ENCODE data around the gene R3HDM1.
"Not testable (repeated sequence)": the region's sequence is repeated elsewhere in the genome, so short reads cannot be mapped to it uniquely, and the experiment has no call there.

Gene R3HDM1

GRCh38 chr2:135709992-135710391 is 178.7 kb downstream of the R3HDM1 start:
- DNase-seq (ENCODE audit: low read depth in 2 of 2) = peak; percentile 65

GRCh38 chr2:135715086-135715485 is 183.8 kb downstream of the R3HDM1 start:
- DNase-seq (ENCODE audit: low read depth in 2 of 2) = not testable (repeated sequence)

- DNase-seq (ENCODE audit: low read depth in 2 of 2) = no peak
These were observed 196.9 kb downstream of the R3HDM1 start for GRCh38 chr2:135728064-135728743.

GRCh38 chr2:135732561-135732960 is 201.3 kb downstream of the R3HDM1 start:
- DNase-seq (ENCODE audit: low read depth in 2 of 2) = no peak

- no peak for DNase-seq (ENCODE audit: low read depth in 2 of 2)
These were observed 201.8 kb downstream of the R3HDM1 start for GRCh38 chr2:135733045-135733444.

GRCh38 chr2:135736546-135736945 is 205.3 kb downstream of the R3HDM1 start:
- DNase-seq (ENCODE audit: low read depth in 2 of 2) = no peak

GRCh38 chr2:135740206-135740605 is 208.9 kb downstream of the R3HDM1 start:
- no peak for DNase-seq (ENCODE audit: low read depth in 2 of 2)

- DNase-seq (ENCODE audit: low read depth in 2 of 2) = no peak
These were observed 209.7 kb downstream of the R3HDM1 start for GRCh38 chr2:135741043-135741394.

GRCh38 chr2:135741395-135742324 is 210.4 kb downstream of the R3HDM1 start, which contains the start of gene UBXN4:
TSS of gene UBXN4 (plus strand) at chr2:135741855. CDS start at chr2:135741930, 75 bp downstream.
- DNase-seq (ENCODE audit: low read depth in 2 of 2) = peak; percentile 87 to 91

- peak in 1 of 2 donors; percentile 36 for DNase-seq (ENCODE audit: low read depth in 2 of 2)
These were observed 211.1 kb downstream of the R3HDM1 start for GRCh38 chr2:135742325-135742757.

GRCh38 chr2:135743860-135744259 is 212.6 kb downstream of the R3HDM1 start:
- no peak for DNase-seq (ENCODE audit: low read depth in 2 of 2)

- DNase-seq (ENCODE audit: low read depth in 2 of 2) = no peak
These were observed 213.6 kb downstream of the R3HDM1 start for GRCh38 chr2:135744760-135745314.

GRCh38 chr2:135745545-135745944 is 214.3 kb downstream of the R3HDM1 start:
- no peak for DNase-seq (ENCODE audit: low read depth in 2 of 2)

- DNase-seq (ENCODE audit: low read depth in 2 of 2) = no peak
These were observed 224.3 kb downstream of the R3HDM1 start for GRCh38 chr2:135755573-135755972.

- no peak for DNase-seq (ENCODE audit: low read depth in 2 of 2)
These were observed 225.4 kb downstream of the R3HDM1 start for GRCh38 chr2:135756692-135757091.

GRCh38 chr2:135762022-135762421 is 230.7 kb downstream of the R3HDM1 start:
- no peak for DNase-seq (ENCODE audit: low read depth in 2 of 2)

- DNase-seq (ENCODE audit: low read depth in 2 of 2) = no peak
These were observed 231.2 kb downstream of the R3HDM1 start for GRCh38 chr2:135762530-135762929.

GRCh38 chr2:135768863-135769262 is 237.6 kb downstream of the R3HDM1 start:
- no peak for DNase-seq (ENCODE audit: low read depth in 2 of 2)

- no peak for DNase-seq (ENCODE audit: low read depth in 2 of 2)
These were observed 242.0 kb downstream of the R3HDM1 start for GRCh38 chr2:135773319-135773718.

GRCh38 chr2:135773917-135774316 is 242.6 kb downstream of the R3HDM1 start:
- no peak for DNase-seq (ENCODE audit: low read depth in 2 of 2)
